HEK293T (cell line): Measurements from ENCODE around the gene OR9Q2.

Experiments used
- FOXA1 ChIP-seq: fragments of 450-650 bp; IDR thresholded peaks from 2 replicates; pipeline ENCODE4 v1.6.1; 2016; ENCODE audit warnings: mild to moderate bottlenecking
- SP1 ChIP-seq: fragments of 450-650 bp; IDR thresholded peaks from 2 replicates; pipeline ENCODE4 v1.6.1; 2017

- TF ChIP-seq FOXA1: no peak
- no peak for TF ChIP-seq SP1
These were observed 36.1 kb upstream of the OR9Q2 start for GRCh38 chr11:58152781-58153180.
